Fibroblast of the aortic adventitia (primary cell): ENCODE results near the gene FHIP2A. TPM values are rescaled to one million over a fixed set of nuclear protein-coding genes. Genes with fewer than 3 reads are reported as not detected.

Source experiments
- DNase-seq: peaks from one replicate; pipeline ENCODE4 v3.0.0-alpha.2; 2010; ENCODE audit warnings: low read depth
- H3K4me3 ChIP-seq: 2 replicates; pipeline ENCODE4 v1.5.1; 2011; ENCODE audit warnings: low read depth, mild to moderate bottlenecking, control low read depth, low read length, moderate library complexity
- CTCF ChIP-seq: IDR thresholded peaks from 2 replicates; pipeline ENCODE4 v1.5.1; 2011; ENCODE audit warnings: mild to moderate bottlenecking, low read length, control low read depth, inconsistent platforms; ENCODE audit not compliant: insufficient read depth
- total RNA-seq: library from RNA; depleted of rRNA; stranded (reverse); fragments of >200 nt; gene quantifications from 2 replicates; pipeline ENCODE4 v1.2.3, GENCODE V29; 2012; ENCODE audit warnings: low replicate concordance

The FHIP2A gene
- total RNA-seq, 1 donor: 54.7 TPM

DNA sequence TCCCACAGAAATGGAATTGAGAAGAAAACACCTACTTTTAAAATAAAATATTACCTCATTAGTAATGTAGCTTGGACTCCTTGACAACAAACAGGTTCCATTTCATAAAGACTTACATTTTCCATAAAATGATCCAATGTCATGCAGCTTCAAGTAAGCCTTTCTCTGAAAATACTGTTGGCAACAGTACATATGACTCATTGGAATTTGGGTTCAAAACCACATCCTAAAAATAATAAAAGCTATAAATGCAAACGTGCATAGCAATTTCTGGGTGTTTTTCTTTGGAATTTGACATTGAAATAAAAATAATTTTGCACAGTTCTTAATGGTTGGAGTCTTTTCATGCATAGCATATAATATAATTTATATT is 47.9 kb downstream of the FHIP2A start:
- H3K4me3 ChIP-seq: no peak overlapping the region

DNA sequence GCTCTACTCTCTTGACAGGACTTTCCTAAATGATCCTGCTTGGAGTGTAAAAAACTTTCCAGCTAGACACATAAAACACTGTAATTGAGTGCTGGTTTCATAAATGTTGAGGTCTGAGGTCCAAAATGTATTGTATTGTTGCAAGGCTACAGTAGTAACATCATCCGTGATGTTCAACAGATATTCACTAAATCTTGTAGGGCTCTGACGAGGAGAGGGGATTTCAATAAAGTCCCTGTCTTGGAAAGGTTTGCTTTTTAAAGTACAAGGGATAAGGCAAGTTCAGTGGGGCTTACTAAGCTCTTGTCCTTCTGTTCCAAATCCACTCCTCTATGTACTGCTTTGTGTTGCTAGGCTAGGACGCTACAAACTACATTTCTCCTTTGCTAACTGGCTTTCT is 48.9 kb downstream of the FHIP2A start:
- DNase-seq: no peak
- no peak for TF ChIP-seq CTCF
- no peak overlapping the region for H3K4me3 ChIP-seq

More for the DNA sequence above, 47.9 kb downstream of the FHIP2A start:
- TF ChIP-seq CTCF: no peak
- DNase-seq: peak; percentile 89

DNA sequence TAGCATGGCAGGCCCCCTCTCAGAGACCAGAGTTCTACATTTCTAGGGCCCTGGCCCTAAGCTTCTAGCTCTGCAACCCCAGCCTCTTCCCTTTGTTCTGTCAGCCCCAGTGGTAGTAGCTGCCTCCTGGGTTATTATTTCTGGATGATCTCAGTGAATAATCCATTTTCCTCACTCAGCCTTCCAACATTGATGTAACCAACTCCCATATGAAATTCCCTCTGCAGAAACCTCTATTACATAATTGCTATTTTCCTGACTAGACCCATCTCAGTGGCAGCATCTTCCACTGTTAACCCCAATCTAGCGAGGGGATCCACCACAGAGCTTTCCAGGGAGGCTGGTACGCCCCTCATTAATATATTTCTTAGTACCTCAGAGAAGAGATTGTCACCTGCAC is 49.8 kb downstream of the FHIP2A start:
- no peak overlapping the region for H3K4me3 ChIP-seq
- no peak for TF ChIP-seq CTCF
- no peak for DNase-seq

Other genes with a start within 250 kb of the FHIP2A start
- 14.4 and 36.1 TPM in 2 replicates for gene ABLIM1, start 163.5 kb upstream of the FHIP2A start, total RNA-seq
- gene TRUB1, start 116.4 kb downstream of the FHIP2A start, total RNA-seq: 31.8 and 71.7 TPM in 2 replicates